ENCODE measurements around the gene TMEM179. TPM values are rescaled to one million over a fixed set of nuclear protein-coding genes. Genes with fewer than 3 reads are reported as not detected.

TMEM179 gene
- total and polyA plus RNA-seq, 7 experiments from 2014 or later, result 0.15 TPM; not detected in 6

DNA sequence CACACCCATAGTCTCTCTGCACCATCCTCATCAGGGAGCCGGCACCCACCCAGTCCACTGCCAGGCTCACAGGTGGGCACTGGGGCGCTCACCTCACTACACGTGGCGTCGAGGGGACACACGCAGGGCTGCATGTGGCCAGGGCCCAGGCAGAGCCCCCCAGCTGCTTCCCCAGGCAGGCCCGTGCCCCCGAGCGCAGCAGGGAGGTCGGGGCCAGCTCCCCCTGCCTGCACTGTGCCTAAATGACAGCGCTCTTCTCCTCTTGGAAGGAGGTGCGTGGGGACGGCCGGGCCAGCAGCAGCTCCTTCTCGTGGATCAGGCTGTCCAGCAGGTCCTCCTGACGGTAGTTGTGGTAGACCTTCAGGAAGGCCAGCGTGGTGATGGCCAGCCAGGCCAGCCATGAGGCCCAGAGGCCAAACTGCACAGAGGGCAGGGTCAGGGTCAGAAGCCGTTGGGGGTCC is 11.3 kb downstream of the TMEM179 start:
- ChIA-PET POLR2A (no interaction called here), CTCF (no interaction called here)
- Histone ChIP-seq H3K9me3 (ENCODE audit: control insufficient read depth in 2 of 3, low read length in 3 of 3) (no peaks in the 10 kb centered on the region), H3K27ac (ENCODE audit: low read depth, low read length) (no peak overlapping the region), H3K4me1 (ENCODE audit: control insufficient read depth in 2 of 2, insufficient read depth in 2 of 2, low read length in 2 of 2) (no peaks in the 10 kb centered on the region), H3K36me3 (ENCODE audit: control insufficient read depth in 2 of 3, insufficient read depth in 3 of 3, low read length in 3 of 3) (no peaks in the 10 kb centered on the region), H3K4me3 (ENCODE audit: low read length) (no peak overlapping the region), H3K27me3 (ENCODE audit: control insufficient read depth in 2 of 2, insufficient read depth in 2 of 2, low read length in 2 of 2) (no peaks in the 10 kb centered on the region)
- H3K27ac Mint-ChIP-seq, result no peak overlapping the region
- DNase-seq (no peak), ATAC-seq (no peak)
- peaks cover 0 to 1% (median 0%) of the 10 kb centered on the region in 7 donors for H3K4me1 Mint-ChIP-seq
- peaks cover 0 to 13% (median 5%) of the 10 kb centered on the region in 5 donors for H3K27me3 Mint-ChIP-seq
- intact Hi-C loops (cut with micrococcal nuclease), result no loop called here
- peaks cover 0 to 1% (median 0%) of the 10 kb centered on the region in 11 donors for H3K9me3 Mint-ChIP-seq
- no peak overlapping the region for H3K4me3 Mint-ChIP-seq
- no peaks in the 10 kb centered on the region for H3K36me3 Mint-ChIP-seq

DNA sequence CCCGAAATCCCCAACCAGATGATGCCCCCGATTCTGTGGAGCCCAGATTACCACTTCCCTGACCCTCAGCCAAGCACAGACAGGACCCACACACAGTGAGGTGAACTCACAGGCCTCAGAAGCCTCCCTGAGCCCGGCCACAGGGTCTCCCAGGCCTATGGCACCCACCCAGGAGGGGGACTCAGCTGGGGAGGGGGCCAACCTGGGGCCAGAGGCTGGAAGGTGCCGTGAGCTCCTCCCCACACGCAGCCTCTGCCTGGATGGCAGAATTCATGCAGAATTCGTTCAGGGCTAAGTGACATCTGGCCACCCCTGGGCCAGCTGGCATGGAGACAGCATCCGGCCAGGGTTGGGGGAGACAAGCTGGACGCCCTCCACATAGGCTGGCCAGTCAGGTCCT is 11.8 kb downstream of the TMEM179 start:
- CTCF ChIA-PET, result no interaction called here
- DNase-seq (no peak), ATAC-seq (no peak)
- peaks cover 0 to 13% (median 5%) of the 10 kb centered on the region in 5 donors for H3K27me3 Mint-ChIP-seq
- no peak overlapping the region for H3K4me3 Mint-ChIP-seq
- H3K4me3 ChIP-seq (ENCODE audit: low read length), result no peak overlapping the region
- H3K9me3 Mint-ChIP-seq, result peaks cover 0 to 1% (median 0%) of the 10 kb centered on the region in 11 donors
- H3K27ac Mint-ChIP-seq, result no peak overlapping the region
- POLR2A ChIA-PET, result no interaction called here
- no peaks in the 10 kb centered on the region for H3K27me3 ChIP-seq (ENCODE audit: control insufficient read depth in 2 of 2, insufficient read depth in 2 of 2, low read length in 2 of 2)
- intact Hi-C loops (cut with micrococcal nuclease), result no loop called here
- no peak overlapping the region for H3K27ac ChIP-seq (ENCODE audit: low read depth, low read length)
- no peaks in the 10 kb centered on the region for H3K4me1 ChIP-seq (ENCODE audit: control insufficient read depth in 2 of 2, insufficient read depth in 2 of 2, low read length in 2 of 2)
- no peaks in the 10 kb centered on the region for H3K9me3 ChIP-seq (ENCODE audit: control insufficient read depth in 2 of 3, low read length in 3 of 3)
- no peaks in the 10 kb centered on the region for H3K36me3 ChIP-seq (ENCODE audit: control insufficient read depth in 2 of 3, insufficient read depth in 3 of 3, low read length in 3 of 3)
- peaks cover 0 to 1% (median 0%) of the 10 kb centered on the region in 7 donors for H3K4me1 Mint-ChIP-seq
- no peaks in the 10 kb centered on the region for H3K36me3 Mint-ChIP-seq

DNA sequence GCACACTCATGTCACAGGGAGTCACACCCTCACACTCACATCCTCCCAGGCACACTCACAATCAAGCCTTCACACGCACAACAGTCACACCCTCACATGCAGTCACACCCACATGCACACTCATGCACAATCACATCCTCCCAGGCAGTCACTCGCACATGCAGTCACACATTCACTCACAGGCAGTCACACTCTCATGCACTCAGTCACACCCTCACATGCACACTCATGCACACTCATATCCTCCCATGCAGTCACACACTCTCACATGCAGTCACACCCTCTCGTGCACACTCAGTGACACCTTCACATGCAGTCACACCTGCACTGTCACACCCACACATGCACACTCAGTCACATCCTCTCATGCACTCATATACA is 12.3 kb downstream of the TMEM179 start:
- no peaks in the 10 kb centered on the region for H3K36me3 ChIP-seq (ENCODE audit: control insufficient read depth in 2 of 3, insufficient read depth in 3 of 3, low read length in 3 of 3)
- CTCF ChIA-PET, result no interaction called here
- no peaks in the 10 kb centered on the region for H3K36me3 Mint-ChIP-seq
- H3K4me1 ChIP-seq (ENCODE audit: control insufficient read depth in 2 of 2, insufficient read depth in 2 of 2, low read length in 2 of 2), result no peaks in the 10 kb centered on the region
- POLR2A ChIA-PET, result no interaction called here
- no peak for DNase-seq
- no peak for ATAC-seq
- H3K27ac Mint-ChIP-seq, result no peak overlapping the region
- no peak overlapping the region for H3K4me3 Mint-ChIP-seq
- H3K9me3 Mint-ChIP-seq, result peaks cover 0 to 1% (median 0%) of the 10 kb centered on the region in 11 donors
- H3K4me1 Mint-ChIP-seq, result peaks cover 0 to 1% (median 0%) of the 10 kb centered on the region in 7 donors
- no peak overlapping the region for H3K4me3 ChIP-seq (ENCODE audit: low read length)
- intact Hi-C loops (cut with micrococcal nuclease), result no loop called here
- peaks cover 0 to 13% (median 5%) of the 10 kb centered on the region in 5 donors for H3K27me3 Mint-ChIP-seq
- H3K27me3 ChIP-seq (ENCODE audit: control insufficient read depth in 2 of 2, insufficient read depth in 2 of 2, low read length in 2 of 2), result no peaks in the 10 kb centered on the region
- no peaks in the 10 kb centered on the region for H3K9me3 ChIP-seq (ENCODE audit: control insufficient read depth in 2 of 3, low read length in 3 of 3)
- no peak overlapping the region for H3K27ac ChIP-seq (ENCODE audit: low read depth, low read length)

DNA sequence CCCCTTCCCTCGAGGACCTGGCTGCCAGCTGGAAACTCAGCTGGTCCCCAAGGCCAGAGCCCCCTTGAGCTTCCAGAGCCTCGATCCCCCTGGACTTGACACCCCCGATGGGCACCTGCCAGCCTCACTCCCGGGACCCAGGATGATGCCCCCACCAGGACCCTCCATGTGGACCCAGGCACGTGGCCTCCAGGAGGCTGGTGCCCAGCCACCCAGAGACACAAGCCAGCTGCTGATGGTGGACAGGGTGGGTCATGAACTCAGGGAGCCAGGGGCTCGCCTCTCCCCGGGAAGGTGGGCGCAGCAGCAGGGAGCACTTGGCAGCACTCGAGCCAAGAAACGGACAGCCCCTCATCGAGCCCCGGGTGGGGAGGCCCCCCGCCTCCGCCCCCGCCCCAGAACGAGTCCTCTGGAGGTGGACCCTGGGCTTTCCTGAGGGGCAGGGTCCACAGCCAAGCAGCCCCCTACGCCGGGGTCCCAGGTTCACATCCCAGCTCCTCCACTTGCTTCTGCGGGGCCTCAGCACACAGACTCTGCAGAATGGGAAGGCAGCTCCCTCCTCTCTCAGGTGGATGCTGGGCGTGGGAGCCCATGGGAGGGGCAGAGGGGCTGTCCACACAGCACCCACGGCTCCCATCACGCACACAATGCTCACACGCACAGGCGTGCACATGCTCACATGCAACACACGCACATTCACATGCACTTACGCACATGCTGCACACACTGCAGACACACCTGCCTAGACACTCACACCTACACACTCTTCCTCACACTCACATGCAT is 12.9 kb downstream of the TMEM179 start:
- H3K27me3 Mint-ChIP-seq, result peaks cover 0 to 11% (median 5%) of the 10 kb centered on the region in 5 donors
- peaks cover 0 to 1% (median 0%) of the 10 kb centered on the region in 11 donors for H3K9me3 Mint-ChIP-seq
- H3K27ac Mint-ChIP-seq, result no peak overlapping the region
- ATAC-seq (no peak), DNase-seq (no peak)
- intact Hi-C loops (cut with micrococcal nuclease), result no loop called here
- no peak overlapping the region for H3K27ac ChIP-seq (ENCODE audit: low read depth, low read length)
- H3K4me1 Mint-ChIP-seq, result peaks cover 0 to 1% (median 0%) of the 10 kb centered on the region in 7 donors
- no peaks in the 10 kb centered on the region for H3K36me3 Mint-ChIP-seq
- H3K4me3 ChIP-seq (ENCODE audit: low read length), result no peak overlapping the region
- H3K4me3 Mint-ChIP-seq, result no peak overlapping the region
- no peaks in the 10 kb centered on the region for H3K9me3 ChIP-seq (ENCODE audit: control insufficient read depth in 2 of 3, low read length in 3 of 3)
- H3K4me1 ChIP-seq (ENCODE audit: control insufficient read depth in 2 of 2, insufficient read depth in 2 of 2, low read length in 2 of 2), result no peaks in the 10 kb centered on the region
- POLR2A ChIA-PET, result no interaction called here
- CTCF ChIA-PET, result no interaction called here
- no peaks in the 10 kb centered on the region for H3K27me3 ChIP-seq (ENCODE audit: control insufficient read depth in 2 of 2, insufficient read depth in 2 of 2, low read length in 2 of 2)
- H3K36me3 ChIP-seq (ENCODE audit: control insufficient read depth in 2 of 3, insufficient read depth in 3 of 3, low read length in 3 of 3), result no peaks in the 10 kb centered on the region

DNA sequence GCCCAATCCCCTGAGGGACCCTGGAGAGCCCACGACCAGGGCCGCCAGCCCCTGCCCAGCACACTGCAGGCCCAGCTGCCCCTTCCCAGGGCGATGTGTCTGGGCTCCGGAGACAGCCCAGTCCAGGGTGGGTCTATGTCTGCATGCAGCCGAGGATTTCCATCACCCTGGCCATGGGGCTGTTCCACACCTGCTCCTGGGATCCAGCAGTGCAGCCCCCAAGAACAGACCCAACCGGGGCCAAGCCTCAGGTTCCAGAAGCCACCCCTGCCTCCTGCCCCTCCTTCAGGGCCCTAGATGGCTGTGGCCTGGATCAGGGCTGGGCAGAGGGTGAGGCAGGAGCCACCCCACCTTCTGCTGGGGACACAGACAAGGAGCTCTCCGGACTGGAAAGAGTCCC is 13.5 kb downstream of the TMEM179 start:
- H3K27ac Mint-ChIP-seq, result no peak overlapping the region
- H3K4me1 Mint-ChIP-seq, result peaks cover 0 to 1% (median 0%) of the 10 kb centered on the region in 7 donors
- Histone ChIP-seq H3K4me3 (ENCODE audit: low read length) (no peak overlapping the region), H3K36me3 (ENCODE audit: control insufficient read depth in 2 of 3, insufficient read depth in 3 of 3, low read length in 3 of 3) (no peaks in the 10 kb centered on the region), H3K4me1 (ENCODE audit: control insufficient read depth in 2 of 2, insufficient read depth in 2 of 2, low read length in 2 of 2) (no peaks in the 10 kb centered on the region), H3K27ac (ENCODE audit: low read depth, low read length) (no peak overlapping the region), H3K9me3 (ENCODE audit: control insufficient read depth in 2 of 3, low read length in 3 of 3) (no peaks in the 10 kb centered on the region), H3K27me3 (ENCODE audit: control insufficient read depth in 2 of 2, insufficient read depth in 2 of 2, low read length in 2 of 2) (no peaks in the 10 kb centered on the region)
- ATAC-seq (no peak), DNase-seq (no peak)
- CTCF ChIA-PET, result no interaction called here
- H3K27me3 Mint-ChIP-seq, result peaks cover 0 to 13% (median 5%) of the 10 kb centered on the region in 5 donors
- intact Hi-C loops (cut with micrococcal nuclease), result no loop called here
- no peaks in the 10 kb centered on the region for H3K36me3 Mint-ChIP-seq
- POLR2A ChIA-PET, result no interaction called here
- no peak overlapping the region for H3K4me3 Mint-ChIP-seq
- H3K9me3 Mint-ChIP-seq, result peaks cover 0 to 1% (median 0%) of the 10 kb centered on the region in 11 donors

DNA sequence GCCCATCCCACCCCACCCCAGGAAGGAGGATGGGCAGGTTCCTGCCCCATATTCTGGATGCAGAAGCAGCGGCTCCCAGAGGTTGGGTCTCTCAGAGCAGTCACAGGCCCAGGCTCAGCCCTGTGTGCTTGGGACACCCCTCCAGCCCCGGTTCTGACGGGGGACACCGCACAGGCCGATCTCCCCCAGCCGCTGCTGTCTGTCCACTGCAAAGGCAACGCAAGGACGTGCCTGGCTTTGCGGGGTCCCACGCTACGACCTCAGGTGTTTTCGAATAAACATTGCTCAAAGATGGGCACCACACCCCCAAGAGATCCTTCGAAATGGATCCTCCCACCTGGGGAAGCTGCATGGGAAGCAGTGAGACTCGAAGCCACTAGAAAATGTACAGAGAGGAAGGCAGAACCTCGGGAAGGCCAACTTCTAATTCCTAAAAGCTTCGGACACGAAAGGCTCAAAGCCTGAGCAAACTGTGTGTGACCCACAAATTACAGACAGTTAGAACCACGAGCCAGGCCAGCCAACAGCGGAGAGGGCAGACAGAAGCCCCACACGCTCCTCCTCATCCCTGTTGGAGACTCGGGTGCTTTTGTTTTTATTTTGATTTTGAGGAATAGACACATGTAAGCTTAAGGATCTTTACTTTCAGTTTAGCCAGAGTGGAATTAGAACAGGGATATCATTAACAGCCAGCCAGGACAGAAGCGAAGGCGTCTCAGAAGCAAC is 14.2 kb downstream of the TMEM179 start:
- ChIA-PET CTCF (no interaction called here), POLR2A (no interaction called here)
- H3K9me3 ChIP-seq (ENCODE audit: control insufficient read depth in 2 of 3, low read length in 3 of 3), result no peaks in the 10 kb centered on the region
- no peak for DNase-seq
- H3K4me3 ChIP-seq (ENCODE audit: low read length), result no peak overlapping the region
- Mint-ChIP-seq H3K27me3 (peaks cover 0 to 13% (median 8%) of the 10 kb centered on the region in 5 donors), H3K4me1 (peaks cover 0 to 1% (median 0%) of the 10 kb centered on the region in 7 donors), H3K27ac (no peak overlapping the region), H3K36me3 (no peaks in the 10 kb centered on the region), H3K4me3 (no peak overlapping the region), H3K9me3 (peaks cover 0 to 1% (median 0%) of the 10 kb centered on the region in 11 donors)
- intact Hi-C loops (cut with micrococcal nuclease), result no loop called here
- no peaks in the 10 kb centered on the region for H3K36me3 ChIP-seq (ENCODE audit: control insufficient read depth in 2 of 3, insufficient read depth in 3 of 3, low read length in 3 of 3)
- no peaks in the 10 kb centered on the region for H3K4me1 ChIP-seq (ENCODE audit: control insufficient read depth in 2 of 2, insufficient read depth in 2 of 2, low read length in 2 of 2)
- no peak for ATAC-seq
- H3K27ac ChIP-seq (ENCODE audit: low read depth, low read length), result no peak overlapping the region
- no peaks in the 10 kb centered on the region for H3K27me3 ChIP-seq (ENCODE audit: control insufficient read depth in 2 of 2, insufficient read depth in 2 of 2, low read length in 2 of 2)

Measured in naive thymus-derived CD4-positive, alpha-beta T cell (primary cell).